ENCODE results near the gene PI4K2B.
"Not testable (repeated sequence)": the region's sequence is repeated elsewhere in the genome, so short reads cannot be mapped to it uniquely, and the experiment has no call there.

Gene PI4K2B

DNA sequence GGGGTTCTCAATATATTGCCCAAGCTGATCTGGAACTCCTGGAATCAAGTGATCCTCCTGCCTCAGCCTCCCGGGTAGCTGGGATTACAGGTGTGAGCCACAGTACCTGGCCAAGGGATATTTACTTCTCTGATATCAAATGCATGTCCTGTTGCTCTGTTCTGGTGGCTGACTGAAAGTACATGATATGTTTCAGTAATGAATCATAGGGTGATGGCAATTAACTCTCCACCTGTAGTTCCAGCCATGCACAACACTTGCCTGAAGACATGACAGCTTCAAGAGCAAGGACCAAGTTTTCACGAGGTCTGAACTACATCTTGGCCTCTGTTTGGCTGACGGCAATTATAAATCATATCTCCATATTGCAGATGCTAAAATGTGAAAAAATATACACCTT lies 87.9 kb downstream of the PI4K2B start:
- Histone ChIP-seq H3K9me3 (ENCODE audit: control extremely low read depth in 1 of 5, control insufficient read depth in 4 of 5, insufficient read depth in 2 of 5, low read depth in 1 of 5, low read length in 4 of 5) (no peaks in the 10 kb centered on the region), H3K27ac (ENCODE audit: insufficient read depth in 1 of 2, low read depth in 1 of 2, low read length in 2 of 2, poor library complexity in 1 of 2, severe bottlenecking in 2 of 2) (no peak overlapping the region), H3K36me3 (ENCODE audit: control insufficient read depth in 4 of 4, insufficient read depth in 4 of 4, low read length in 3 of 4) (peaks cover 0 to 13% (median 7%) of the 10 kb centered on the region in 4 experiments), H3K4me3 (ENCODE audit: control insufficient read depth in 1 of 7, extremely low read depth in 1 of 7, insufficient read depth in 4 of 7, low read depth in 2 of 7, low read length in 6 of 7) (no peak overlapping the region), H3K4me1 (ENCODE audit: control extremely low read depth in 1 of 4, control insufficient read depth in 4 of 4, insufficient read depth in 4 of 4, low read length in 3 of 4) (peaks cover 0 to 10% (median 0%) of the 10 kb centered on the region in 4 experiments), H3K27me3 (replicated peaks in 2 of 5; ENCODE audit: control insufficient read depth in 4 of 5, insufficient read depth in 5 of 5, low read length in 4 of 5) (no peaks in the 10 kb centered on the region)
- POLR2A ChIA-PET = no interaction called here
- CTCF ChIA-PET = interaction anchor here (1.3 kb wide), 1 partner anchor 9 kb away, joined by 4 read pairs; no protein-coding TSS in a partner anchor
- 86% methylated on average over 1 of the region's 3 CpGs for WGBS (ENCODE audit: insufficient coverage)
- no peak for DNase-seq

DNA sequence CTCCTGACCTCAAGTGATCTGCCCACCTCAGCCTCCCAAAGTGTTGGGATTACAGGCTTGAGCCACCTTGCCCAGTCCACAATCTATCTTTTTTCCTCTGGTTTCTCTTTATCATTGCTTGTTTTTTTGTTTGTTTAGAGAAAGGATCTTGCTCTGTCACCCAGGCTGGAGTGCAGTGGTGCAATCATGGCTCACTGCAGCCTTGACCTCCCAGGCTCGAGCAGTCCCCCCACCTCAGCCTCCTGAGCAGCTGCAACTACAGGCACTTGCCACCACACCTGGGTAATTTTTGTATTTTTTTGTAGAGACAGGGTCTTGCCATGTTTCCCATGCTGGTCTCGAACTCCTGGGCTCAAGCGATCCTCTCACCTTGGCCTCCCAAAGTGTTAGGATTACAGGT lies 94.6 kb downstream of the PI4K2B start:
- H3K36me3 ChIP-seq (ENCODE audit: control insufficient read depth in 4 of 4, insufficient read depth in 4 of 4, low read length in 3 of 4); DNase-seq; H3K4me3 ChIP-seq (ENCODE audit: control insufficient read depth in 1 of 7, extremely low read depth in 1 of 7, insufficient read depth in 4 of 7, low read depth in 2 of 7, low read length in 6 of 7); H3K27me3 ChIP-seq (replicated peaks in 2 of 5; ENCODE audit: control insufficient read depth in 4 of 5, insufficient read depth in 5 of 5, low read length in 4 of 5); POLR2A ChIA-PET; H3K27ac ChIP-seq (ENCODE audit: insufficient read depth in 1 of 2, low read depth in 1 of 2, low read length in 2 of 2, poor library complexity in 1 of 2, severe bottlenecking in 2 of 2); H3K4me1 ChIP-seq (ENCODE audit: control extremely low read depth in 1 of 4, control insufficient read depth in 4 of 4, insufficient read depth in 4 of 4, low read length in 3 of 4); H3K9me3 ChIP-seq (ENCODE audit: control extremely low read depth in 1 of 5, control insufficient read depth in 4 of 5, insufficient read depth in 2 of 5, low read depth in 1 of 5, low read length in 4 of 5): not testable (repeated sequence)
- CTCF ChIA-PET = interaction anchor here (0.8 kb wide), 1 partner anchor 16 kb away, joined by 3 read pairs; no protein-coding TSS in a partner anchor
- WGBS (ENCODE audit: insufficient coverage) = 100% methylated on average over 3 of the region's 3 CpGs

Measured in common myeloid progenitor, CD34-positive (primary cell).